Activated CD4-positive, alpha-beta T cell treated with anti-CD3 and anti-CD28 coated beads for 1 hour (primary cell): ENCODE data around the gene IP6K3.
A peak's percentile ranks its signal among the peaks of the same experiment; 100 is the strongest.

Source experiments
- DNase-seq: peaks from one replicate; pipeline ENCODE4 v3.0.0-alpha.2; 2020

Gene IP6K3

DNA sequence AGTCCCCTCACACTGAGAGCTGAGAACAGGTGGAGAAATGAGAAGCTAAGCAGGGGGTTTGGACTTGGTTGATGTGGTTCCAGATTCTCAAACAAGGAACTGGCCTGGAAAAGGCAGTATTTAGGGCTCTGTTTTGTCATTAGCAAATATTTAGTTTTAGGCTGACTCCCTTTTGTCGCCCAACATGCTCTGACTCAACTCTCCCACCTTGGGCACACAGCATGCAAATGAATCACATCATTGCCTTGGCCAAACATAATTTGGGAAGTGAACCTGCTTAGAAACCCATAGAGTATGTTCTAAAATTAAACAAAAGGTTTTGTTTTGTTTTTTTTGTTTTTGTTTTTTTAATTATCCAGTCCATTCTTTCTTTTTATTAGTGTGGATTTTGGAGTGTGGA, 25.7 kb downstream of the IP6K3 start:
- DNase-seq, result no peak

DNA sequence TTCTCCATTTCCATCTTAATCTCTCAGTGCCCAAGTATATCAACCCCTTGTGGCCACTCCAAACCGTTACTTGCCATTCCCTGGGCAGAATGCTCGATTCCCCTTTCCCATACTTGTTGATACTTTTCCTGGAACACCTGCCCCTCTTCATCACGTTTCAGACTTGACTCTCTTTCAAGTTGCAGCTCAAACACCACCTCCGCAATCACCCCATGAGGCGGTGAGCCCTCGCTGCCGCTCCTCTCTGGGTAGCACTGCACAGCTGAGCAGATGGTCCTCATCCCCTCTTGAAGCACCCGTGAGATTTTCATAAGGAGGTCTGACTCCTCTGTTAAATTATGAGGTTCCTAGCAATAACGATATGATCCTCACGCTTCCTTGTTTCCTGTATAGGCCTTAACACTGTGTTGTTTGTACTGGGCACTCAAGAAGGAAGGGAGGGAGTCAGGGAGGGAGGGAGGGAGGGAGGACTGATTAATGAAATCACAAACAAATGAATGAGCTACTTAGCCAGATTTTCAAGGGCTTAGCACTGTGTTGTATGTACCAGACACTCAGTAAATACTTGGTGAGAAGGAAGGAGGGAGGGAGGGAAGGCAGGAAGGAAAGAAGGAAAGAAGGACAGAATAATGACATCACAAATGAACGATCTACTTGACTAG, 27.2 kb downstream of the IP6K3 start:
- no peak for DNase-seq

DNA sequence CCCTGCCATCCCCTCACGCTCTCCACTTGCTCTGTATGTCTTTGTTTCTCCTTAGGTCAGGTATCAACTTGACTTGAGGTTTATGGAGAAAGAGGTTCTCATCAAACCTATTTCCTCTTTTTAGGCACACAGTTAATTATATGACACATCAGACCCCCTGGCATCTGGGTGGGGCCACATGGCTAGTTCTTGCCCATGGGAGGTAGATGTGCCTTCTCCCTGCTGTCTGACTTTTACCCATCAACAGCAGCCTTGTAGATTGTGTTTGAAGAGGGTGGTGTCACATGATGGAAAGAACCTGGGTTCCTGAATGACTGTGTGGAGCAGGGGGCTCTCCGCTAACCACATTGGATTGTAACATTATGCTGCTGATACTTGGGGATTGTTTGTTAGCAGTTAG, 28.0 kb downstream of the IP6K3 start:
- no peak for DNase-seq

DNA sequence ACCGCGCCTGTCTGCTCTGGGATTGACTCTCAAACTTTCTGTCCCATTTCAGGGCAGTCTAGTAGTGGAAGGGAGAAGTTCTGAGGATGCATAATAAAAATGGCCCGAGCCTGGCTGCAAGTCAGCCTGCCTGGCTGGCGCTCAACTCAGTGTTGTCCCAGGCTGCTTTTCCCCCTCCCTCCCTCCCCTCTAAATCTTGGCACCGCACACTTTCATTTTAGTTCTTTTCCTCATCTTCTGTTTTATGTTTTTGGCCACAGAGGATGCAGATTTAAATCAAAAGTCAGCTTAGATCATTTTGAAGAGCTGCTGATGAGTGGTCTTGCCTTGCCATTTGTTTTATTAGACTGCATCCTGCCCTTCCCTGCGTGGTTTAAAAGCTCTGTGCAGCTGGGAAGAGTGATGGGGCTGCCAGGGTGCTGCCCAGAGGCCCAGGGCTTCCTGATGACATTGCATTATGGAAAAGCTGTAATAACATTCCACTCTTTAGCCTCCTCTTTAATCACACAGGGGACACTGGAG, 28.7 kb downstream of the IP6K3 start:
- no peak for DNase-seq

DNA sequence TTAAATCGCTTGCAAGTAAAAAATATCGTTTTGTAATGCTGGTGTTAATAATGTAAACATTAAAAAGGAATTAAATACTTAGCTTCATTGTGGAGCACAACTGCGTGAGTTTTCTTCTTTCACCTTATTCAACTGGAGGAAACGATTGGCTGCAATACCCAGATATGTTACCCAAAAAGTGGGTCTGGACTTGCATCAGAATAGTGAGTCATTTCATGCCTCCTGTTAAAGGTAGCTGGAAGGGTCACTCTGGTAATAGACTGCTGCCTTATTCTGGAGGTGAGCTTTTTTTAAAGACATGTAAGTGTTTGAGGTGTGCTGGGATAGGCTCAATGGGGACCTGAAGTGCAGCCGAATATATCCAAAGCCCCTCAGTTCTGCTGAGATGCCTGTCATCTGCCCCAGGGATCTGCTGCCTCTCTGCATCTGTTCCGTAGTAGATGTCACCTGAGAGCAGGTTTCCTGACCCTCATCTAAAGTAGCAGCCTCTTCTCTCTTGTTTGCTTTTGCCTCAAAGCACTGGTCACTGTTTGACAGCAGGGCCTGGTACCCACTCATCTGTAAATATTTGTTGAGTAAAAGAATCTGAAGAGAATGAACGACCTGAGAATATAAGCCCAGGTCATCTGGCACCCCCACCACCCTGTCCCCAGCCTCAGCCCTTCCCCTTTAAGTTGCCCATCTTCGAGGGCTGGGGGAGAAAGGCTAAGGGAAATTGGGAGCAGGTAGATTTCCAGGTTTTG, 29.6 kb downstream of the IP6K3 start:
- DNase-seq, result no peak

DNA sequence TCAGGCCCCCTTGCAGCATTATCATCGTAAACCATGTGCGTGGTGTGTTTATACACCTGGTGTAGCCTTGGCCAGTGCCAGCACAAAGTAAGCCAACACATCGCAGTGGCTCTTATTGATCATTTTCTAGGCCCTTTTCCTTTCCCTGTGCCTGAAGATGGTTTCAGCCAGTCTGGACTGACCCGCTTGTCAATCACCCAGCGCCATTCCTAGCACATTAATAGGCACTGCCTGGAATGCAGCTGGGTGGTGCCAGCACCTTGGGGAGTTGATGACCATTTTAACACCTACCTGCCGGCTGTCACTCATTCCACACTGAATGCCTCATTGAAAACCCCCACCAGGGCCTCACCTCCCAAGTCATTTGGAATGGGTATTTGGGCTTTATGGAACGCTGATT, 30.3 kb downstream of the IP6K3 start:
- DNase-seq, result no peak

DNA sequence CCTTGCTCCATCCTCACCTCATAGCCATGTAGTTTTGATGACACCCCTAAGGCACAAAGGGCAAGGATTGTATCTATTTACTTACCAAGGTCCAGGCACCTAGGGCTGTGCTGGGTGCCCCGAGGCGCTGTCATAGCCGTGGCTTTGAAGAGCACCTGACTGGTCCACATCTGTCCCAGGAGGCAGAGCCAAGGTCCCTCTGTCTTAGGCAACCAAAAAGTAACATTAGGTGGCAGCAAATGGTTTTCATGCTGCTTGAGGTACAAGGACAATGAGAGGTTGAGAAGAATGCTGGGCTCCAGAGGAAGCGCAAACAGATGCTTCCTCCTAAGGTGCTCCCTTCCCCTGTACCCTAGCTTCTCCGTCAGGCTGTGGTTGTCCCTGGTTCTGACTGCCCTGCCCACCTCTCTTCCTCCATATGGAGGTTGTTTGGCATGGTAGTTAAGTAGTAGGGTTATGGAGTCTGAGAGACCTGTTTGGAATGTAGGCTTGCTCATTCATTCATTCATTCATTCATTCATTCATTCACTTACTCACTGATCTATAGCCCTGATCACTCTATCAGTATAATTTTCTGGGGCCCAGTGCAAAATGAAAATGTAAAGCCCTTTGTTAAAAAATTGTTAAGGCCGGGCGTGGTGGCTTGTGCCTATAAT, 32.2 kb downstream of the IP6K3 start:
- DNase-seq, result no peak

DNA sequence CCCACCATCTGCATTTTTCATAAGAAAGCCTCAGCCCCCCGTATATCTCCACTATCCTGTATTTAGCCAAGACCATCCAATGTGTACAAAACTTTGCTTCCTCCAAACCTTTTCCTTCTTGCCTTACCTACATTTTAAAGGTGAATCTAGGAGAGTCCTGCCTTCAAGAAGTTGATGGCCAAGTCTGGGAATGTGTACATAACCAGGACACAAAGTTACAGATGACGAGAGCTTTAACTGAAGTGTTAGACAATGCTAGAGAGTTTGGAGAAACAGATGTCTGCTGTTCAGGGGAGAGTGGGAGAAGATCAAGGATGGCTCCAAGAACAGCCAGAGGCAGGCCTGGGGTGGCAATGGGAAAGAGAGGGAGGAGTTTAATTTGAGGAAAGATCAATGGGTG, 32.9 kb downstream of the IP6K3 start:
- DNase-seq, result no peak

DNA sequence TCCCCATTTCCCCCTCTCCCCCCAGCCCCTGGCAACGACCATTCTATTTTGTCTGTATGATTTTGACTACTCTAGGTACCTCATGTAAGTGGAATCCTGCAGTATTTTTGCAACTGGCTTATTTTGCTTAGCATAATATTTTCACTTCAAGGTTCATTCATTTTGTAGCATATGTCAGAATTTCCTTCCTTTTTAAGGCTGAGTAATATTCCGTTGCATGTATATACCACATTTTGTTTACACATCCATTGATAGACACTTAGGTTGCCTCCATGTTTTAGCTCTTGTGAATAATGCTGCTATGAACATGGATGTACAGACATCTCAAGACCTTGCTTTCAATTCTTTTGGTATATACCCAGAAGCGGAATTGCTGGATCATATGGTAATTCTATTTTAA, 33.8 kb downstream of the IP6K3 start:
- no peak for DNase-seq

DNA sequence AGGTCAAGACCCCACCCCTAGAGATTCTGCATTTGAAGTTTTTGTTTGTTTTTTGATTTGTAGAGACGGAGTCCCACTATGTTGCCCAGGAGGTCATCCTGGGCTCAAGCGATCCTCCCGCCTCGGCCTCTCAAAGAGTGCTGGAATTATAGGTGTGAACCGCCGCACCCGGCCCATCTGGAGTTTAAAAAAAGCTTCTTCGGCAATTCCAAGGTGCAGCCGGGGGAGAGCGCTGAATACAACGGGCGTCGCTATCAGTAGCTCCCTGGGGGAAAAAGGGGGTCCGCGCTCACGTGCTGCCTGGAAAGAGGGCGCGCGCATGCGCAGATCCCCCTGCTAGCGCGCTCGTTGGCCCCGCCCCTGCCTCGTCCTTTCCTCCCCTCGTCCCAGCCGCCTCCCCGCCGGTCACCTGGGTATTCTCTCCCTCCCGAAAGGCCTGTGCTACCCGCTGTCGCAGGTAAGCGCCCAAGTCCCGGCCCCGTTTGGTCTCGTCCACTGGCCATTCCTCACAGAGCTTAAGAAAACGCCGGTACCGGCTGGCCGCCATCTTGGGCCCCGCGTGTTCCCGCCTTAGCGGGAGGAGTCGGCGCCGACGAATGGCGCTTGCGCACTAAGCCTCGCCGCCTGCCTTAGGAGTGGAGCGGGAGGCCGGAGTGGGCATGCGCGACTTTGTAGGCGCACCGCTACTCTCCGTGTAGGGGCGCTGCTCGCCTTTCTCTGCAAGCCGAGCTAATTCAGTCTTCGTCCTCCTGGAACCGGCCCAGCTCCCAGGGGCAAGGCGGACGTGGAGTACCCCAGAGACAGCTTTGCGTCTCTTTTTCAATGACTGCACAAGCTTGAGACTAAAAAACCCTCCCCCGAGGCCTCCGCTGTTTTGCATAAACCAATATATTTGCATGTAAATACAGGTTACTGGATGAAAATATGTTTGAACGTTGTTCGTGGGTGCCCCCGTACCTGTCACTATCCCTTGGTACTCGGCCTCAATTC, 35.3 kb downstream of the IP6K3 start, which contains the start of gene UQCC2:
Gene UQCC2, minus strand, starts transcription at position 561 of the 990 bp plus-strand sequence. Its CDS starts 14 bp downstream, at position 547.
- peak; percentile 97 for DNase-seq

DNA sequence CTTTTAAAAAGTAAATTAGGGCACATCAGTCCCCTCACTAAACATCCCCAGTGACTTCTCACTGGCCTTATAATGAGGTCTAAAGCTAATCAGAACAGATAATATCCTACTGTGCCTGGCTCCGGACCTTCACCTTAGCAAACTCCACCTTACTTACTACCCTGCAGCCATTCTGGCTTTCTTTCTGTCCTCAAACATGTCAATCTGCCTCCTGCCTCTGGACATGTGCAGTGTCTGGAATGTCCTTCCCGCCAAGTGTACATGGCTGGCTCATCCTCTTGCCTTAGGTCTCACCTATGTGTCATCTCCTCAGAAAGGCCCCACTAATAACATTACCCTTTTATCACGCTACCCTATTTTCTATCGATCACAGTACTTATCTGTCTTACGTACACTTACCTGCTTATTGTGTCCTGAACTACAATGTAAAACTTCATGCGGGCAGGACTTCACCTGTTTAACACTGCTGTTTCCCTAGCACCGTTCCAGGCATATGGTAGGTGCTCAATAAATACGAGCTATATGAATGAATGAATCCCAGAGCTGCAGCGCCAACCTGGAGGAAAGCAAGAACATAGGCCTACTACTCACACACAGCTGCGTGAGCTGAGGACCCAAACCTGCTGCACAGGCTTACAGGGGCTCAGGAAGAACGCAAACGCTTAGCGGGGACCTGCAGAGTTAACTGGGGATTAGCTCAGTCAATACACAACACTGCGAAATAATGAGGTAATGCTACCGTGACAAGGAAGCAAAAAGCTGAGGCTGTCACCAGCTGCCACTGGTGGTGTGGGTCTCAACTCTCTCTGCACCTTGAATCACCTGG, 36.2 kb downstream of the IP6K3 start:
- no peak for DNase-seq

DNA sequence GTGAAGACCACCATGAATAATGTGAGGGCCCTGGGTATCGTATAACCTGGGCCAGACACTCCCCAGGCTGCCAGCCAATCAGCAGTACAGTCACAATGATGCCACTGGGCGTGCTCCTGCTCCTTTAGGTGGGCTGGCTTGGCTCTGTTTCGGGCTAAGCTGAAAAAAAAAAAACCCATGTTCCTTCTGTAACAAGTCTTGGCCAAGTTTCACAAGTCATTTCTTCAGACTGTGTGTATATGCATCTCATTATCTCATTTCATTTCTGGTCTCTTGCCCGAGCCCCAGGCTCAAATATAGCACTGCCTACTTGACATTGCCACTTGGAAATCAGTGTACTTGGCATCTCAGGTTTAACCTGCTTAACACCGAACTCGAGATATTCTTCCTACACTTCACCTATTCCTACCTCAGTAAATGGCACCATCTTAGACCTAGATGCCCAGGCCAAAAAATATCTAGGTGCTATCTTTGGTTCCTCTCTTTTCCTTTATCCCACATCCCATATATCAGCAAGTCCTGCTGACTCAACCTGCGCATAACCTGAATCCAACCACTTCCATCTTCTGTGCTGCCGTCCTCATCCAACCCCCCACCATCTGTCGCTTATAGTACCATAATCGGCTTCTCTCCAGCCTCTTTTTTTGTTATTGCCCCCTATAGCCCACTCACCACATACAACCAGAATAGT, 37.0 kb downstream of the IP6K3 start:
- DNase-seq, result no peak

DNA sequence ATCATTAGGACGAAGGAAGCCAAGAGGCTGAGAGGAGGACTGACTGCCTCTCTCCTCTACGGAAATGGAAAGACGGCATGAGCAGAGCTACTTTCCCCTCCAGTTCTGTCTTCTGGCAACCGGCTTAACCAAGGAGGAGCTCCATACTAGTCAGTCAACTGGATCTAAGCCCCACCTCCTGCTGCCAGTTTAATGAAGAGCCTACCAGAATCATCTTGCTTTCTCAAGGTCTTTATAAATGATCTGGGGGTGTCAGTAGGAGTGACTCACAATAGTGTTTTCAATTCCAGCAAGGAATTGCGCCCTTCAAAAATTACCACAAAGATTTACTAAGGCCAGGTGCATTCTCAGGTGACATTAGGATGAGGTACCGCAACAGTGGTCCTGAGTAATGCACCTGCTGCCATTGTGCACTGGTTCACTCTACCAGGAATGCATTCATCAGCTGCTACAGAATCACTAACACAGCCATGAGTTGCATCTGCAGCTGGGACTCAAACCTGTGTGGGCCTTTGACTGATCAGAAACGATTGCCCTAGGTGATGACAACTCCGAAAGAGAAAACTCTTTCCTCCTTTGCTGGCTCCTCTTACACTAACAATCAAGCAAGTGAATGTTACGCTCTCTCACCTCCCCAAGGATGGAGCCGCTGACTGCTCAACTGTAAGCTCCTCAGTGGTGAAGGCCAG, 38.0 kb downstream of the IP6K3 start:
- DNase-seq, result no peak

DNA sequence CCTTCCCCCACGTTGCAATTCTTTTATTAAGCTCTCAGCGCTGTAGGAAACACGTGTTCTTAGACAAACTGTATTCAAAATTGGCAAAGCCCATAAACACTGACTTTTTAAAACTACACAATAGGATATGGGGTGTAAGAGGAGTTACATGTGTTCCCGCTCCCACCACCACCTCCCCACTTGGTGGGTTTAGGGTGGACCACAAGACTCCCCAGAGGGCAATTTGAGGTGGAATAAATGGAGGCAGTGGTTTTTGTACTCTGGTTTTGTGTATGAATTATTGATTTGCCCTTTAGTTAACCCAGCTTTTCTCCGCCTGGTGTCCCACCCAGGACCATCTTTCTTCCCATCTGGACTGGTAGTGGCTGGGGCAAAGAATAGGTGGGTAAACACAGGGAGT, 38.9 kb downstream of the IP6K3 start:
- DNase-seq, result no peak

DNA sequence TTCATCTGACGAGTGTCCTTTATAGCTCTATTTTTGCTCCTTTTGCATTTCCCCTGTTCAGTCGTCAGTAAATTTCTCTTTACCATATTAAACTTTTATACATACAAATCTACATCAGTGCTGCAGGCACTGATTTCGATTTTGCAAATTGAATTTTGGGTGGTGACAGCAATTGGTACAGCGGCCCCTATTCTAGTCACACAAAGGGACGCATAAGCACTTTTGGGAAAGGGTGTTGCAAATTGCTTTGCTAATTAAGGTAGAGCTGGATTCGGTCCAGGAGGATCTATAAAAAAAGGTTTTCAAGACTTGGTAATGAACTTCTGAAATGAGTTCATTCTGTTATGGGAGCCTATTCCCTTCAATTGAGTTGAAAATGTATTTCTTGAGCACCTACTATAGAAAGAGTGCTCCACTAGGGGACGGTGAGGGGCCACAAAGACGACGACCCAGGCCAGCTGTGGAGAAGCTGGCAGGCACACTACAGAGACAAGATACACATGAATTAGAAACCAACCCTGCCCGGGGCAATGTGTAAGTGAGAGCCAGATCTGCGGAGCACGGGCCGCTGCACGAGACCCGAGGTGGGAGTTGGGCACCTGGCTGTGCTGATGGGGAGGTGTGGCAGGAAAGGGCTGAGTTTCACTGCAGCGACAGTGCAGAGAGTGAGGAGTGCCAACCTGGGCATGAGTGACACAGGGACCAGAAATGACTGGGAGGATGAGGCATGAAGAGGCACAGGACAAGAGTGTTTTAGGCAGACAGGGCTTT, 40.6 kb downstream of the IP6K3 start:
- DNase-seq, result no peak

DNA sequence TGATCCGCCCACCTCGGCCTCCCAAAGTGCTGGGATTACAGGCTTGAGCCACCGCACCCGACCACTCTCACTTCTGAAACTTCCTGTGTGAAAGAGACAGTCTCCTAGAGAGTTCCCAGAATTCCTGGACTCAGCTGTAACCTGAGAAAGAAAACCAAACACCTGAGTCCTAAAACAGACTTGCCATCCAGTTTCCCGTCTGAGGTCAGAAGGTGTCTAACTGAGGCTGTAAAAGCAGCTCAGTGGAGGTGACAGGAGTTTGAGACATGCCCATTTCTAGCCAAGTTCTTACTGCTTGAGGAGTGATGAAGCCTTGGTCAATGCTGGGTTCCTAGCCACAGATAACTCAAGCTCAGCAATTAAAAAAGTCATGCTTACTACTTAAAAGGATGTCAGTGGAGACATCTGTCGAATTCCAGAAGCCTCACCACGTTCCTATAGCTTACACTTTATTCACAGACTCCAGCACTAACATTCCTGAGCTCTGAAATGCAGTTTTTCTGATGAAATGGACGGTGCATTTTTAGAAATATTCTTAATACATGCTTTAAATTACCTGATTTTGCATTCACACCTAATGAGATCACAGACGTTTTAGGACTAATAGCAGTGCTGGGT, 41.3 kb downstream of the IP6K3 start:
- no peak for DNase-seq

DNA sequence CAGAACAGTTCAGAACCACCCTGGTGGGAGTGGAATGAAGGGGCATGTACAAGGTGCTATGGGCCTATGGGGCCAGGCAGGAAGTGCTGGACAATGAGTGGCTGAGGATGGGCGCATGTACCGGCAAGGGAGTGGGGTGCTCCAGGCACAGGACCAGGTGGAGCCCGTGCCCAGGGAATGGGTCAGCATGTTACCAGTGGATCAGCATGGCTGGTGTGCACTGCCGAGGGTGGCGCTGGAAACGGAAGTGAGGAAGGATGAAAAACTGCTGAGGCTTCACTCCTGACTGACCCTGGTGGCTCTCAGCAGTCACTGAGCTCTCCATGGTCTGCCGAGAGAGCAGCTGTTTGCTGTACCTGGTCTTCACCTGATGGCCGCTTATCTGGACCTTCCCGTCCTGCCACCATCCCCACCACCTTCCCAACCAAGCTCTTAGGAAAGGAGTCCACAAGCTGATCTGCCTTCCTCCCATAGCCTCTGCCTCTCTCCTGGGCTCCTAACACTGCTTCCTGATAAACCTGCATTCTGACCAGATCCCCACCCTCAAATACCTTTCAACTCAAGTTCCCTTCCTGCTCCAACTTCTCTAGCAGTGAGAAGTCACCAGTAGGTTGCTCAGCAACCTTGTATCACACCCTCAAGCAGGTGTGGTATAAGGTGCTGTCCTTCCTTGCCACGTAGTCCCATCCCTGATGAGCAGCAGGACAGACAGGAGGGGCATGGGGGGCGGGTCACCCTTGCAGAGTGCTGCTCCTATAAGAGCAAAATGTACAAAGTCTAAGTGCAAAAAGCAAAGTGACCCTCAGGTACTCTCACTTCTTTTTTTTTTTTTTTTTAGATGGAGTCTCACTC, 42.3 kb downstream of the IP6K3 start:
- no peak for DNase-seq

DNA sequence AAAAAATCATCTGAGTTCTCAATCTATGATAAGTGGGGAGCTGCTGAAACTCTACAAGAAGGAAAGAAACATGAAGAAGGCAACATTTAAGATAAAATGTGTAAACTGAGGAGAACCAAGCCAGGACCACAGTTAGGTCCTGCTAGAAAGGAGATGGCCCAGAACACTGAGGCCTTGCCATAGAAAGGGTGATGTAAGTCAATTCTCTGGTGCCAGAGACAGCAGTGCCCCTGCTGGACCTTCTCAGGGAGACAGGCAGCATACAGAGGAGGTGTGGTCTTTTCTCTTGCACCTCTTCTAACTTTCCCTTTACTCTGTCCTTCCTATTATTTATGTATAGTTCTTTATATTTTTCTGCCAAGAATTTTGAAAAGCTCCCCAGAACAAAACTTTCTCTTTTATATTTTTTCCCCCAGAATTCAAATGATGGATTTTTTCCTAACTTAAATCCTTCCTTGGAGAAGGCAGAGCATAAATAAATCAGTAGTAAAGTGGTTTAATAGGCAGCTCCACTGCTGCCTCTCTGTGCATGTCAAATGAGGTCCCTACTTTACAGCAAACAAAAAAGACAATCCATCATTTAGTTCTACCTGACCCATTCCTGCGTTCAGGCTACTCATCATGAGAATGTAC, 44.2 kb downstream of the IP6K3 start:
- DNase-seq, result no peak
